SKM-1 (cell line): ENCODE data around the gene FAM149B1.
"Not testable (repeated sequence)": the region's sequence is repeated elsewhere in the genome, so short reads cannot be mapped to it uniquely, and the experiment has no call there.

Source experiments
- DNase-seq: peaks from one replicate; lab custom pipeline; 2025; ENCODE audit not compliant: unreplicated experiment; lab: John Stamatoyannopoulos, UW

Gene FAM149B1

GRCh38 chr10:73232887-73233286, 65.0 kb downstream of the FAM149B1 start:
- DNase-seq = no peak

- no peak for DNase-seq
Measured at GRCh38 chr10:73233883-73234282, 66.0 kb downstream of the FAM149B1 start.

GRCh38 chr10:73234695-73235094, 66.8 kb downstream of the FAM149B1 start:
- no peak for DNase-seq

GRCh38 chr10:73238990-73239566, 71.2 kb downstream of the FAM149B1 start:
- DNase-seq = no peak

- DNase-seq = no peak
Measured at GRCh38 chr10:73239908-73240307, 72.0 kb downstream of the FAM149B1 start.

- DNase-seq = no peak
Measured at GRCh38 chr10:73244866-73245477, 77.1 kb downstream of the FAM149B1 start.

- no peak for DNase-seq
Measured at GRCh38 chr10:73246322-73246645, 78.4 kb downstream of the FAM149B1 start.

- DNase-seq = peak; percentile 85
Measured at GRCh38 chr10:73246646-73247508, 79.0 kb downstream of the FAM149B1 start, which contains the start of gene DNAJC9. TSS of gene DNAJC9 (minus strand) at chr10:73247255. CDS start at chr10:73247189, 66 bp downstream.

- no peak for DNase-seq
Measured at GRCh38 chr10:73247509-73248258, 79.8 kb downstream of the FAM149B1 start.

- DNase-seq = no peak
Measured at GRCh38 chr10:73248259-73248724, 80.4 kb downstream of the FAM149B1 start.

GRCh38 chr10:73251683-73252444, 83.9 kb downstream of the FAM149B1 start:
- DNase-seq = no peak

GRCh38 chr10:73252445-73253224, 84.7 kb downstream of the FAM149B1 start, which contains the start of gene MRPS16:
TSS of gene MRPS16 (minus strand) at chr10:73252644. CDS start at chr10:73252482, 162 bp downstream.
- DNase-seq = peak; percentile 97

- DNase-seq = no peak
Measured at GRCh38 chr10:73253225-73253555, 85.3 kb downstream of the FAM149B1 start.

- not testable (repeated sequence) for DNase-seq
Measured at GRCh38 chr10:73258612-73259011, 90.7 kb downstream of the FAM149B1 start.

- no peak for DNase-seq
Measured at GRCh38 chr10:73261362-73261995, 93.6 kb downstream of the FAM149B1 start.

GRCh38 chr10:73262105-73262730, 94.3 kb downstream of the FAM149B1 start:
- no peak for DNase-seq

- DNase-seq = no peak
Measured at GRCh38 chr10:73262880-73263555, 95.1 kb downstream of the FAM149B1 start.

GRCh38 chr10:73263693-73264347, 95.9 kb downstream of the FAM149B1 start:
- DNase-seq = no peak
